ENCODE data around the gene MYO1G.

MYO1G gene

DNA sequence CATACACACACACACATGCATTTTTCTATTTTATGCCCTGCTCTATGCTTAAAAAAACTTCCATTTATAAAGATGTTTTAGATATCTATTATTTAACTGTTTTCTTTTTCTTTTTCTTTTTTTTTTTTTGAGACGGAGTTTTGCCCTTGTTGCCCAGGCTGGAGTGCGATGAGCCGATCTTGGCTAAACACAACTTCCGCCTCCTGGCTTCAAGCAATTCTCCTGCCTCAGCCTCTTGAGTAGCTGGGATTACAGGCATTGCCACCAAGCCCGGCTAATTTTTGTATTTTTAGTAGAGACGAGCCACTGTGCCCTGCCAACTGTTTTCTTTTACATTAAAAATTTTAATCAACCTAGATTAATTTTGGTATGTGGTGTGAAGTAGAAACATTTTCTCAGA, 47.9 kb downstream of the MYO1G start:
- no peak for DNase-seq

DNA sequence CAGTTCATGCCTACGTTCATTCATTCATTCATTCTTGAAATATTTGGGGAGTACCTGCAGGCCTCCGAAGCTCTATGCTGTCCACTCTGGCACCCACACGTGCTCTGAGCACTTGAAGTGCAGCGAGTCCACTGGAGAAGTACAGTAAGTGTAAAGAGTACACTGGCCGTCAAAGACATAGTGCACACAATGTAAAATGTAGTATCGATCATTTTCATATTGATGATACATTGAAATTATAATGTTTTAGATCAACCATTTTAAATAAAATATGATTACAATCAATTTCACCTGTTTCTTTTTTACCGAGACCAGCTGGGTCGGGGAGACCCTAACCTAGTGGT, 56.5 kb downstream of the MYO1G start:
- no peak for DNase-seq

DNA sequence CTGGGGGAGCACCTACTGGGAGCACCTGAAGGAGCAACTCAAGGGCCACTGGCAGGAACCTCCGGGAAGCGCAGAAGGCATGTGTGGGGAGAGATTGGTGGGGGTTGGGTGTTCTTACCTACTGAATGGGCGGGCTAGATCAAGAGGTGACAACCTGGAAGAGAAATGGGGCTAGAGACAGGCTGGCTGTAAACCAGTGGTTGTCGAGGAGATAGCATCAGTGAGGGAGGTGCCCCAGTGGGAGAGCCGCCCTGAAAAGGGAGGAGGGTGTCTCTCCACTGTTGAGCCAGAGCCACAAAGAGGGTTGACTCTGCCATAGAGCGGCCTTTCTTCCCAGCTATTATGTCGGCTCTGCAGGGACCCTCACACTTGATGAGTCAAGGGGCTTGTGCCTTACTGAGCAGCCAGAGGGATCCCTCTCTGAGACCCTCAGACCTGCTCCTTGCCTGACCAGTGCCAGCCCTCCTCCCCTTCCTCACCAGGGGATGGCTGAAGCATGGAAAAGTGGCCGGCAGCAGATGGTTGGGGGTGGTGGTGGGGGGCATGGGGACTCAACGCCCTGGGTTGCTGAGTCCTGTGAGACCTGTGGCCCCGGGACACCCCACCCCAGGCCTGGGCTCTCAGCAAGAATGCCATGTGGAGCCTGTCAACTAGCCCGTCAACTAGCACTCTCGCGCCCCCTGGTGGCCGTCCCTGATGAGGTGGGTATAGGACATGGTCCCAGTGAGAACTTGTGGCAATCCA, 57.0 kb downstream of the MYO1G start:
- DNase-seq = peak; percentile 36

DNA sequence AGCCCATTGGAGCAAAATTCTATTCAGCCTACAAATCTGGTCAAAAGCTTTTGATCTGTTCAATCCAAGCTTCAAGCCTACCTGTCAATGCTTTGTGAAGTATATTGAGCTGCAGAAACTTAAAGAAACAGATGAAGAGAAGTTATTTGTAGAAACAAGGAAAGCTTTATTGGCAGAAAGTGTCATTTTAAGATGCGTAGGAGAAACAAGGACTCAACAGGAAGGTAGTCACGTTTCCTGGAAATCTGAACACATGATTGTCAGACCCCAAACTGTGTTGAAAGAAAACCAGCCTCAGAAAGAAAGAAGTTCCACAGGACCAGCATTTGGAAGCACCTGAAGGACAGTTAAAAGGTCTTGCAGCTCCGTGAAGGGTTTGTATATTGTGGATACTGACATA, 58.7 kb downstream of the MYO1G start:
- DNase-seq = no peak

DNA sequence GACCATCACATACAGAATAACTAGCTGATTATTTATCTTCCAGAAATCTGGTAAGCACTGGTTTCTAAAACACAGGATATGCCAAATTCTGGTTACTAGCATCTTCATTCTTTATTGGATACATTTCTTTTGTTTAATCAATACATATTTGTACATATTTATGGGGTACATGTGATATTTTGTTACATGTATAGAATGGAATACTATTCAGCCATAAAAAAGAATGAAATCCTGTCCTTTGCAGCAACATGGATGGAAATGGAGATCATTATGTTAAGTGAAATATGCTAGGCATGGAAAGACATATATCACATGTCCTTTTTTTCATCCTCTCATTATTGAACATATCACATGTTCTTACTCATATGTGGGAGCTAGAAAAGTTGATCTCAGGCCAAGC, 60.8 kb downstream of the MYO1G start:
- DNase-seq = no peak

DNA sequence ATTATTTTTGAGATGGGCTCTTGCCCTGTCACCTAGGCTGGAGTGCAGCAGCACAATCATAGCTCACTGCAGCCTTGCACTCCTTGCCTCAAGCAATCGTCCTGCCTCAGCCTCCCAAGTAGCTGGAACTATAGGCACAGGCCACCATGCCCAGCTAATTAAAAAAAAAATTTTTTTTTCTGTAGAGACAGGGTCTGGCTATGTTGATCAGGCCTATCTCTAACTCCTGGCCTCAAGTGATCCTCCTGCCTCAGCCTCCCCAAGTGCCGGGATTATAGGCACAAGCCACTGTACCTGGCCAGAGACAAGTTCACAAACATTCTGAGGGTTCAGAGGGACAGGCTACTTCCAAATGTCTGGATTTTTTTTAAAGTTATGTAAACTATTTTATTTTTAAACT, 61.4 kb downstream of the MYO1G start:
- no peak for DNase-seq

DNA sequence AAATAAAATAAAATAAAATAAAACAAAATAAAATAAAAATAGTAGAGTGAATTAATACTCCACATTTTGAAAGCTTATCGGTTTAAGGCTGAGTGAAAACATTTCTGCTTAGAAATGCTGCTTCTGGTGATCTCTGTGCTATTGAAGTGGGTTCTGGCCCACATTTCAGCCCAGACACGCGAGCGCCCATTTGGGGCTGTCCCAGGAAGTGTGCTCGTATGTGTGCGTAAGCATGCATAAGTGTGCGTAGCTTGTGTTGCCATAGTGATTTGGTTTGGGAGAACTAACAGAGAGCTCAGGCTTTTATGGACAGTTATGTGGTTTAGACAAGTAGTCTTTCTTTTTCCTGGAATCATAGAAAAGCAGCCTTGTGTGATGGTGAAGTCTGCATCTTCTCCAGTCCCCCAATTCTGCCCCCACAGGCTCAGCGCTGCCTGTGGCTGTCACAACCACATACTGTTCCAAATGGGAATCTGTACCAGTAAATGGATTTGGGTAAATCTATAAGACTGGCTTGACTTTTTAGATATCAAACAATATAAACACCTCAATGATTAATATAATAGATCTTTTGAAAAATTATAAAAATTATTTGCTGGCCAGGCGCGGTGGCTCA, 63.7 kb downstream of the MYO1G start:
- DNase-seq = no peak

DNA sequence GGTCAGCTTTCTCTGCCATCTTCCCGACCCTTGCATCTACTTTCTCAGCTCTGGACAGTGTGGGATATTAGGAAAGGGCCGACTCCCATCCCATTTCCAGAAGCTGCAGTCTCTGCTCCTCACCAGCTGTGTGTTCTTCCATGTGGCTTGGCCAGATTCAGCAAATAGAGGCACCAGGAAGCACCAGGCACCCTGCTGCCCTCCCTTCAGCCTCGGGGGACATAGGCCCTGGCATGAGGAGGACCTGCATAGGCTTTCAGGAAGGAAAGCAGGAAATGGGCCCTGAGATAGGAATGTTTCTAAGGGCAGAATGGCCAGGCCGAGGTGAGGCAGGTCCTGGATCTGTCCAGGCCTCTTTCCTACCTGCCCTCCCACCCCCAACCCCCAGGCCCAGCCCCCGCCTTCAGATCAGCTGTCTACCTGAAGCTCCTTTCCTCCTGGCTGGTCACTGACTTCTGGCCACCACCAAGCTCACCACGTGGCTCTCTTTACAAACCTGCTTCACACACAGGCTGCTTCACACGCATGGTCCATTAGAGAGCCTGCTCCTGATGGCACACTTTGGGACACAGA, 66.0 kb downstream of the MYO1G start:
- DNase-seq = no peak

Measured in NCI-H510A treated with DMSO at 0.1 percent for 48 hours (cell line).